ENCODE measurements around the gene MOB2.
"Not testable (repeated sequence)": the region's sequence is repeated elsewhere in the genome, so short reads cannot be mapped to it uniquely, and the experiment has no call there.

- not testable (repeated sequence) for TF ChIP-seq EZH2 (IDR thresholded peaks at IDR 0.05; ENCODE audit: insufficient read depth, low read length); CTCF (IDR thresholded peaks at IDR 0.05; ENCODE audit: insufficient read depth, low read depth, low read length)
Measured at GRCh38 chr11:1435479-1435819, 51.1 kb downstream of the MOB2 start.
